ENCODE results near the gene C1orf232.

The C1orf232 gene

GRCh38 chr1:26134466-26134865 lies 34.3 kb downstream of the C1orf232 start:
- H3K27ac ChIP-seq, result no peak overlapping the region
- TF ChIP-seq ZFX (IDR thresholded peaks at IDR 0.05; ENCODE audit: borderline replicate concordance) (no peak), CTCF (IDR thresholded peaks at IDR 0.05) (no peak)

- no peak overlapping the region for H3K27ac ChIP-seq
- no peak for TF ChIP-seq ZFX (IDR thresholded peaks at IDR 0.05; ENCODE audit: borderline replicate concordance)
- TF ChIP-seq CTCF (IDR thresholded peaks at IDR 0.05), result no peak
Observed at GRCh38 chr1:26132834-26133167, 36.0 kb downstream of the C1orf232 start.

- H3K27ac ChIP-seq, result no peak overlapping the region
- TF ChIP-seq ZFX (IDR thresholded peaks at IDR 0.05; ENCODE audit: borderline replicate concordance) (no peak), CTCF (IDR thresholded peaks at IDR 0.05) (no peak)
Observed at GRCh38 chr1:26132128-26132833, 36.5 kb downstream of the C1orf232 start.

- TF ChIP-seq ZFX (IDR thresholded peaks at IDR 0.05; ENCODE audit: borderline replicate concordance) (no peak), CTCF (IDR thresholded peaks at IDR 0.05) (no peak)
- H3K27ac ChIP-seq, result no peak overlapping the region
Observed at GRCh38 chr1:26130695-26131094, 38.1 kb downstream of the C1orf232 start.

GRCh38 chr1:26129778-26130177 lies 39.0 kb downstream of the C1orf232 start:
- no peak overlapping the region for H3K27ac ChIP-seq
- TF ChIP-seq ZFX (IDR thresholded peaks at IDR 0.05; ENCODE audit: borderline replicate concordance) (no peak), CTCF (IDR thresholded peaks at IDR 0.05) (no peak)

GRCh38 chr1:26127235-26128163 lies 41.3 kb downstream of the C1orf232 start:
- TF ChIP-seq ZFX (IDR thresholded peaks at IDR 0.05; ENCODE audit: borderline replicate concordance), result no peak
- no peak for TF ChIP-seq CTCF (IDR thresholded peaks at IDR 0.05)
- H3K27ac ChIP-seq, result peak overlapping the region; percentile 75

Measured in 22Rv1 (cell line).